H9 (cell line): ENCODE data around the gene JUNB. TPM values are rescaled to one million over a fixed set of nuclear protein-coding genes. Genes with fewer than 3 reads are reported as not detected.

Source experiments
- DNase-seq: peaks from one replicate; pipeline ENCODE4 v3.0.0-alpha.2; 2017
- H2AFZ ChIP-seq: one replicate; pipeline ENCODE4 v1.6.1; 2013; ENCODE audit warnings: mild to moderate bottlenecking, low read length, control low read depth, moderate library complexity
- H2AK5ac ChIP-seq: 2 replicates; pipeline ENCODE4 v1.6.1; 2013; ENCODE audit warnings: low read length, control low read depth, mixed read lengths; ENCODE audit not compliant: insufficient read length
- H2BK120ac ChIP-seq: one replicate; pipeline ENCODE4 v1.6.1; 2013; ENCODE audit warnings: low read depth, mild to moderate bottlenecking, low read length, control low read depth, inconsistent platforms; ENCODE audit not compliant: poor library complexity, severe bottlenecking
- H2BK12ac ChIP-seq: 2 replicates; pipeline ENCODE4 v1.6.1; 2013; ENCODE audit warnings: low read length, control low read depth, mixed read lengths, low read depth; ENCODE audit not compliant: insufficient read length
- H2BK15ac ChIP-seq: 2 replicates; pipeline ENCODE4 v1.6.1; 2013; ENCODE audit warnings: low read depth, low read length, control low read depth
- H2BK20ac ChIP-seq: one replicate; pipeline ENCODE4 v1.6.1; 2013; ENCODE audit warnings: low read depth, mild to moderate bottlenecking, low read length, control low read depth, inconsistent platforms; ENCODE audit not compliant: poor library complexity, severe bottlenecking
- H2BK5ac ChIP-seq: 2 replicates; pipeline ENCODE4 v1.6.1; 2013; ENCODE audit warnings: low read length, control low read depth, mixed read lengths; ENCODE audit not compliant: insufficient read length
- H3K14ac ChIP-seq: 2 replicates; pipeline ENCODE4 v1.6.1; 2013; ENCODE audit warnings: low read length, control low read depth; ENCODE audit not compliant: insufficient read depth
- H3K18ac ChIP-seq: 2 replicates; pipeline ENCODE4 v1.6.1; 2013; ENCODE audit warnings: low read depth, mild to moderate bottlenecking, mixed read lengths, low read length, control low read depth; ENCODE audit not compliant: insufficient read length
- H3K23ac ChIP-seq: 2 replicates; pipeline ENCODE4 v1.6.1; 2013; ENCODE audit warnings: low read length, control low read depth, mixed read lengths, low read depth; ENCODE audit not compliant: insufficient read length
- H3K23me2 ChIP-seq: 2 replicates; pipeline ENCODE4 v1.6.1; 2013; ENCODE audit warnings: low read depth, mild to moderate bottlenecking, mixed read lengths, low read length, control low read depth; ENCODE audit not compliant: insufficient read length, poor library complexity, severe bottlenecking
- H3K27ac ChIP-seq: 2 replicates; pipeline ENCODE4 v1.5.1; 2013; ENCODE audit warnings: low read length, control low read depth, mixed read lengths, low read depth; ENCODE audit not compliant: insufficient read length
- H3K27me3 ChIP-seq: 2 replicates; pipeline ENCODE4 v1.6.1; 2013; ENCODE audit warnings: low read length, control low read depth, inconsistent platforms; ENCODE audit not compliant: insufficient read depth
- H3K4ac ChIP-seq: 2 replicates; pipeline ENCODE4 v1.6.1; 2013; ENCODE audit warnings: low read depth, mild to moderate bottlenecking, control low read depth, inconsistent platforms, low read length, moderate library complexity
- H3K4me1 ChIP-seq: 2 replicates; pipeline ENCODE4 v1.6.1; 2013; ENCODE audit warnings: low read length, control low read depth, inconsistent platforms; ENCODE audit not compliant: insufficient read depth
- H3K4me2 ChIP-seq: 2 replicates; pipeline ENCODE4 v1.6.1; 2013; ENCODE audit warnings: low read length, control low read depth, mixed read lengths; ENCODE audit not compliant: insufficient read length, insufficient read depth
- H3K56ac ChIP-seq: 2 replicates; pipeline ENCODE4 v1.6.1; 2013; ENCODE audit warnings: low read depth, mild to moderate bottlenecking, mixed read lengths, low read length, control low read depth; ENCODE audit not compliant: insufficient read length
- H3K79me1 ChIP-seq: 2 replicates; pipeline ENCODE4 v1.6.1; 2013; ENCODE audit warnings: low read depth, mild to moderate bottlenecking, moderate library complexity, low read length, control low read depth, inconsistent platforms; ENCODE audit not compliant: insufficient read depth, poor library complexity, severe bottlenecking
- H3K79me2 ChIP-seq: 2 replicates; pipeline ENCODE4 v1.6.1; 2013; ENCODE audit warnings: low read length, control low read depth, inconsistent platforms; ENCODE audit not compliant: insufficient read depth
- H3K9ac ChIP-seq: 2 replicates; pipeline ENCODE4 v1.6.1; 2013; ENCODE audit warnings: low read length, control low read depth, mixed read lengths; ENCODE audit not compliant: insufficient read length; ENCODE audit errors: extremely low read depth
- H3K9me3 ChIP-seq: one replicate; pipeline ENCODE4 v1.6.1; 2013; ENCODE audit warnings: low read depth, low read length, inconsistent platforms; ENCODE audit not compliant: control insufficient read depth
- H3T11ph ChIP-seq: one replicate; pipeline ENCODE4 v1.6.1; 2013; ENCODE audit warnings: mild to moderate bottlenecking, low read length, control low read depth, inconsistent platforms
- H4K20me1 ChIP-seq: one replicate; pipeline ENCODE4 v1.6.1; 2013; ENCODE audit not compliant: control insufficient read depth, insufficient read length, insufficient read depth
- H4K5ac ChIP-seq: 2 replicates; pipeline ENCODE4 v1.6.1; 2013; ENCODE audit warnings: low read depth, mild to moderate bottlenecking, mixed read lengths, low read length, control low read depth; ENCODE audit not compliant: insufficient read length
- H4K8ac ChIP-seq: replicated peaks from 2 replicates; pipeline ENCODE4 v1.6.1; 2013; ENCODE audit warnings: low read length, control low read depth, mixed read lengths, low read depth; ENCODE audit not compliant: insufficient read length
- H4K91ac ChIP-seq: 2 replicates; pipeline ENCODE4 v1.6.1; 2013; ENCODE audit warnings: low read depth, mild to moderate bottlenecking, moderate library complexity, mixed read lengths, low read length, control low read depth; ENCODE audit not compliant: insufficient read length
- H3K27ac Mint-ChIP-seq, 3 experiments: 2 replicates in 2 of 3; 3 replicates in 1 of 3; pipeline ENCODE4 v1.8.0; 2020 to 2021; ENCODE audit warnings: mixed read lengths in 3 of 3, mild to moderate bottlenecking in 1 of 3, moderate library complexity in 1 of 3
- H3K27me3 Mint-ChIP-seq: 2 replicates; pipeline ENCODE4 v1.8.0; 2021; ENCODE audit warnings: low read depth, mild to moderate bottlenecking, moderate library complexity, mixed read lengths
- H3K36me3 Mint-ChIP-seq, 3 experiments: 2 replicates in 2 of 3; 3 replicates in 1 of 3; pipeline ENCODE4 v1.8.0; 2020 to 2021; ENCODE audit warnings: low read depth in 3 of 3, mixed read lengths in 3 of 3; ENCODE audit not compliant: insufficient read depth in 1 of 3
- H3K4me1 Mint-ChIP-seq, 2 experiments: 2 replicates each; pipeline ENCODE4 v1.8.0; 2020; ENCODE audit warnings: mixed read lengths in 2 of 2
- H3K4me3 Mint-ChIP-seq, 2 experiments: 2 replicates in 1 of 2; 3 replicates in 1 of 2; pipeline ENCODE4 v1.8.0; 2020 to 2021; ENCODE audit warnings: mild to moderate bottlenecking in 2 of 2, mixed read lengths in 2 of 2, moderate library complexity in 1 of 2
- H3K9me3 Mint-ChIP-seq, 2 experiments: 2 replicates in 1 of 2; 3 replicates in 1 of 2; pipeline ENCODE4 v1.8.0; 2020; ENCODE audit warnings: mild to moderate bottlenecking in 2 of 2, mixed read lengths in 2 of 2, moderate library complexity in 1 of 2
- CTCF ChIP-seq: fragments of 200-600 bp; sonication (generic); conservative IDR thresholded peaks from 3 replicates; pipeline ENCODE4 v1.8.0; 2021; ENCODE audit warnings: antibody characterized with exemption, mild to moderate bottlenecking
- WGBS: extraction: QIAGEN DNeasy Blood & Tissue Kit; methylation state at CpG from one replicate; pipeline ENCODE4 v1.1.7; 2013; ENCODE audit warnings: missing lambda C conversion rate, low lambda C conversion rate, mixed read lengths; ENCODE audit not compliant: insufficient read length; ENCODE audit errors: extremely low coverage; 5-methylcytosine and 5-hydroxymethylcytosine counted together
- total RNA-seq: library from RNA; stranded (reverse); gene quantifications from 2 replicates; pipeline ENCODE4 v1.2.1, GENCODE V29; 2021

The JUNB gene
- total RNA-seq, 1 experiment from 2014 or later = 15.9 TPM

DNA sequence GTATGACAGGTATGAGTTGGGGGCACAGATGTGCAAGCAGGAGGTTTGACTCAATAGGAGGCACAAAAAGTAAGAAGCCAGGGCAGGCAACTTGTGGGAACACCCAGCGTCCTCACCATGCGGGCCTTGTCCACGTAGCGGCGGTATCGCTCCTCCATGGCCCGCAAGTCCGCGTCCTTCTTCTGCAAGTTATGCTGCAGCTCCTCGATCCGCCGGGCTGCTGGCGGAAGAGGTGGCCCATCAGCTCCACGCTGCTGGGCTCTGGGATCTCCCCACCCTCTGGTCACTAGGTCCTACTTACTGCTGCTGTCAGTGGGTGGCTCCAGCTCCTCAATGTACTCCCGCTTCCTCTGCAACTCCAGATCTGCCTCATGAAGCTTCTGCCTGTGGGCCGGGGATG is 26.6 kb upstream of the JUNB start:
- no peak overlapping the region for H3K4ac ChIP-seq
- H3K9ac ChIP-seq = no peak overlapping the region
- no peaks in the 10 kb centered on the region for H3K23me2 ChIP-seq
- no CpG with 5 or more reads among the region's 16 CpGs for WGBS
- H3K79me2 ChIP-seq = no peaks in the 10 kb centered on the region
- no peak for DNase-seq
- Mint-ChIP-seq H3K36me3 (peaks cover 32 to 65% (median 54%) of the 10 kb centered on the region in 3 experiments), H3K9me3 (peaks cover 0 to 3% of the 10 kb centered on the region in 2 experiments; a peak in 2 of 5 replicates), H3K27me3 (no peaks in the 10 kb centered on the region; the same call in 1 of the 2 replicates), H3K27ac (no peak overlapping the region), H3K4me3 (peak overlapping the region in 1 of 2 experiments; percentile 44; a peak in 1 of 5 replicates), H3K4me1 (peaks cover 3 to 11% of the 10 kb centered on the region in 2 experiments)
- no peak overlapping the region for H2AFZ ChIP-seq
- no peak overlapping the region for H3K14ac ChIP-seq
- H3T11ph ChIP-seq = no peak overlapping the region
- H2BK120ac ChIP-seq = no peak overlapping the region
- no peak overlapping the region for H2BK12ac ChIP-seq
- H4K20me1 ChIP-seq = no peaks in the 10 kb centered on the region
- no peak overlapping the region for H4K5ac ChIP-seq
- no peak overlapping the region for H2BK20ac ChIP-seq
- no peak overlapping the region for H2AK5ac ChIP-seq
- no peak overlapping the region for H2BK5ac ChIP-seq
- no peaks in the 10 kb centered on the region; the same call in 1 of the 2 replicates for H3K4me1 ChIP-seq
- no peak overlapping the region for H2BK15ac ChIP-seq
- no peak overlapping the region for H3K4me2 ChIP-seq
- no peak overlapping the region for H3K56ac ChIP-seq
- no peak overlapping the region for H3K18ac ChIP-seq
- no peaks in the 10 kb centered on the region for H3K9me3 ChIP-seq
- H3K23ac ChIP-seq = no peak overlapping the region
- no peaks in the 10 kb centered on the region for H3K79me1 ChIP-seq
- H3K27me3 ChIP-seq = no peaks in the 10 kb centered on the region
- no peak overlapping the region for H4K91ac ChIP-seq
- no peak for TF ChIP-seq CTCF
- no peak overlapping the region for H4K8ac ChIP-seq
- H3K27ac ChIP-seq = no peak overlapping the region
